ENCODE data around the gene PLXNB1.

PLXNB1 gene

GRCh38 chr3:48416546-48416945 lies 13.3 kb downstream of the PLXNB1 start:
- no peak for TF ChIP-seq CTCF (conservative IDR thresholded peaks at IDR 0.05)
- H3K27ac ChIP-seq = no peak overlapping the region

- no peak for TF ChIP-seq CTCF (conservative IDR thresholded peaks at IDR 0.05)
- H3K27ac ChIP-seq = no peak overlapping the region
Observed at GRCh38 chr3:48416091-48416505, 13.8 kb downstream of the PLXNB1 start.

- no peak for TF ChIP-seq CTCF (conservative IDR thresholded peaks at IDR 0.05)
- no peak overlapping the region for H3K27ac ChIP-seq
Observed at GRCh38 chr3:48415251-48415953, 14.5 kb downstream of the PLXNB1 start.

GRCh38 chr3:48414376-48415250 lies 15.3 kb downstream of the PLXNB1 start:
- no peak overlapping the region for H3K27ac ChIP-seq
- TF ChIP-seq CTCF (conservative IDR thresholded peaks at IDR 0.05) = no peak

- no peak overlapping the region for H3K27ac ChIP-seq
- TF ChIP-seq CTCF (conservative IDR thresholded peaks at IDR 0.05) = no peak
Observed at GRCh38 chr3:48413611-48414010, 16.3 kb downstream of the PLXNB1 start.

- no peak overlapping the region for H3K27ac ChIP-seq
- no peak for TF ChIP-seq CTCF (conservative IDR thresholded peaks at IDR 0.05)
Observed at GRCh38 chr3:48413086-48413485, 16.8 kb downstream of the PLXNB1 start.

GRCh38 chr3:48412375-48413001 lies 17.4 kb downstream of the PLXNB1 start:
- no peak for TF ChIP-seq CTCF (conservative IDR thresholded peaks at IDR 0.05)
- H3K27ac ChIP-seq = no peak overlapping the region

Data from VCaP (cell line).